GM21576 (cell line): ENCODE results near the gene CCDC9B.

ENCODE experiments used
- ATAC-seq: cut with Tn5 transposase; IDR thresholded peaks from one replicate; pipeline ENCODE4 v1.9.1; 2021; ENCODE audit warnings: mild to moderate bottlenecking, moderate library complexity; ENCODE audit not compliant: unreplicated experiment

The CCDC9B gene

DNA sequence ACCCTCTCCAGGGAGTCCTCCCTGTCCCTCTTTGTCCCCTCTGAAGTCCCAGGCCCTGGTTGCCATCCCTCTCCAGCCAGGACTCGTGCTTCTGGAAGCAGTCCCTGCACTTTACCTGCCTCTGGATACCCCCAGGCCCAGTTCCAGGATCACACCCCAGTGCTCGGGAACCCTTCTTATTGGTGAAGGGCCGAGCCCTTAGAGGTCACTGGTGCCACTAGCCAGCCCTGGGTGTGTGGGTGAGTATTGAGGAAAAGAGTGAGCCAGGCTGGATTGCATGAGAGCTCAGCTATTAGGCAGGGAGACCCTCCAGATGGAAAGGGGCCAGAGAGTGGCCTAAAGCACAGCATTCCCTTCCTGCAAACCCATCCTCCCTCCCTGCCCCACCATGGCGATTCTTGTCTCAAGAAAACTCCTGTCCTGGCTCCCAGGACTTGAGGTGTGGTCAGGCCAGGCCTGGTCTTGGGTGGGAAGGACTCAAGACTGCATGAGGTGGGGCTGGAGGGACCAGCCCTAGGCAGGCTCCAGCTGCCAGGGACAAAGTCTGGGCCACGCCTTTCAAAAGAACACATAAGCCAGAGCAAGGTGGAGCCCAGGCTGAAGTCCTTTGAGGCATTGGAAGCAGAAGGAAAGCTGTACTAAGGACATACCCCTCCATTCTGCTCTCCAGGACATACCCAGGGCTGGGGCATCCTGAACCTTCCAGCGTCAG, 5.3 kb upstream of the CCDC9B start:
- no peak for ATAC-seq

DNA sequence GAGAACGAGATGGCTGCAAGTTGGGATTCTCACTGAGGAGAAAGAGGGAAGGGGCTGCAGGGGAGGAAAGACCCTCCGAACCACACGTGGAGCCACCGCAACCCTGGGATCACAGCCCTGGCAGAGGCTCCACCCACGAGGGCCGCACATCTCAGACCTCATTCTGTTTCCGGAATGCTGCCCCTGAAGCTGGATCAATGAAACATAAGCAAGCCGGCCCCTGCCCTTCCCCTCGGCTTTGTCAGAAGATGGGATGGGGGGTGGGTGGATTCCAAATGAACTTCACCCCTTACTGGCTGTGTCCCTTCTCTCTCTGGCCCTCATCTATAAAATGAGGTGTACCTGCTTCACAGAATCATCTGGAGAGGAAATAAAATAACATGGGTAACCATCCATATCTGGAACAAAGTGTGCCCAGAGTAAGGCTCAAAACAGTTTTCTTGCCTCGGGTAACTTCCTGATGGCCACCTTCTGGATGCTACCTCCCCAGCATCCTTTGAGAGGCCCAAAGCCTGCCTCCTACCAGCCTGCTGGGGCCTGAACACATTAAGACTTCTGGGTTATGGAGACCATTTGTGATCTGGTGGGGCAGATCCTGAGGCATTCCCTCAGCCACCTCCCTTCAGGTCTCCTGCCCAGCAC, 4.6 kb upstream of the CCDC9B start:
- no peak for ATAC-seq

DNA sequence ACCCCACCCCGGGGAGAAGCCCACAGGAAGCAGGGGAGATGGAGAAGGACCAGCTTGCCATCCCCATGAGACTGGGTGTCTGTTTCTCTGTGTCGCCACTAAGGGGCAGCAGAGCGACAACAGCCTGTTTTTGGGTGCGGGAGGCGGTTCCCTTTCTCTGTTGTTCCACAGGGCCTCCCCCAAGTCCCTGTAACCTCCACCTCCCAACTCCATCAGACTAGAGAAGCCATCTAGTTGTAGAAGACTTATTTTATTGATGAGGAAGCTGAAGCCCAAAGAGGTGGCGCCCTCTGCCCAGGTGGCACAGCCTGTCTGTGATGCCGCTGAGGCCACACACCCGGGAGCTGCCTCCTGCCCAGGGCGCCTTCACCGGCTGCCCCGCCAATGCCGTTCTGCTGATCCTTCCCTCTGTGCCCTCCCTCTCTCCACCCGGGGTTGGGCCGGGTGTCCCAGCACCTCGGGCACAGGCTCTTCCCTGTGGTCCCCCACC, 3.9 kb upstream of the CCDC9B start:
- no peak for ATAC-seq

DNA sequence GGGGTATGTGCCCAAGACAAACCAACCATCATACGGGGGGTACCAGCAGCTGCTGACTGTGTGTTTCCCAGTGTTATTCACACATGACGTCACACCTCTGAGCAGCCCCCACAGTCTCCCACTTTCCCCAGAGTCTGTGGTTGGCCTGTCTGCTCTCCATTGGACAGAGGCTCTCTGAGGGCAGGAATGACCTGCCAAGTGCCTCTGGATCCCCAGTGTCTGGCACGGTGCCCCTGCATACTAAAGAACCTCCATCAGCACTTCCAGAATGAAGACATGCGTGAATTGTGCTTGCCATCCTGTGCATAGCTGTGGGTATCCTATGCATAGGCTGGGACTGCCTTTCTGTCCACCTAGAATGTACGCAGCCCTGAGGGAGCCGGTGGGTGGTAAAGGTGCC, 3.5 kb upstream of the CCDC9B start:
- ATAC-seq: no peak

DNA sequence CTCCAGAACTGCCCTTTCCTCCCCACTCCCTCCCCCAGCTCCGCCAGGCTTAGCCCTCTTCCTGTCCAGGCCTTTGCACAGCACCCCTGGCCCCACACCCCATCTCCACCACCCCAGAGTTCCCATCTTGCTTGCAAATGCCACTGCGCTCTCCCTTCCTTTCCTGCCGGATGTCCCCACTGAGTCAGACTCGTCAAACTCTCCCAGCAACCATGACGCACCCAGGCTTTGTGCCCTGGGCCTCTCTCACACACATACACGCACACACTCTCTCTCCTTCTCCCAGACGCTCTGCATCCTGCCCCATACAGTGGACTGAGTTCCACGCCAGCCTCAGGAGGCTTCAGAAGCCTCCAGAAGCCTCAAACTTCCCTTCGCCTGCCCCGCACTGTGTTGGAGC, 2.8 kb upstream of the CCDC9B start:
- no peak for ATAC-seq

DNA sequence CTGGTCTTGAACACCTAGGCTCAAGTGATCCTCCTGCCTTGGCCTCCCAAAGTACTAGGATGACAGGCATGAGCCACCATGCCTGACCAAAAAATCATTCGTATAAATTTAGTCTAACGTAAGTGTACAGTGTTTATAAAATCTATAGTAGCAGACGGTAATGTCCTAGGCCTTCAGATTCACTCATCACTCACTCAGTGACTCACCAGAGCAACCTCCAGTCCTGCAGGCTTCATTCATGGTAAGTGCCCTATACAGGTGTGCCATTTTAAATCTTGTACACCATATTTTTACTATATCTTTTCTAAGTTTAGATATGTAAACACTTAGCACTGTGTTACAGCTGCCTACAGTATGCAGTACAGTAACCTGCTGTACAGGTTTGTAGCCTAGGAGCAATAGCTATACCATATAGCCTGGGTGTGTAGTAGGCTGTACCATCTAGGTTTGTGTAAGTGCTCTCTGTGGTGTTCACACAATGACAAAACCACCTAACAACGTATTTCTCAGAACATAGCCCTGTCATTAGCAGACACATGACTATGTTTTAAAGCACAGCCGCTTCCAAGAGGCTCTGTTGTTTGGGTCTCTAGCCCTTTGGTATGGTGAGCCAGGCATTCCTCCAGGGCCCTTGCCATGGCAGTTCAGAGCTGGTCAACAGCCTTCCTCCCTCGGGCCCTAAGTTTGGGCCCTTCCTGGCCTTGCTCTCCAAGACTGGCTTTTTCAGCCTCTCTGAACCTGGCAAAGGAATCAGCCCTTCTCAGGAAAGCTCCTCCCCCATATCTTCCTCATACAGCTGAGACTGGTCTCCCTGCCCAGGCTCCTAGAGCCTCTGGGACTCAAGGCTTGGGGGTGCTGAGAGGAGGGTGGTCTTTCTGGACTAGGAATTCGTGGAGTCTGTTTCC, 1.9 kb upstream of the CCDC9B start:
- ATAC-seq: no peak

DNA sequence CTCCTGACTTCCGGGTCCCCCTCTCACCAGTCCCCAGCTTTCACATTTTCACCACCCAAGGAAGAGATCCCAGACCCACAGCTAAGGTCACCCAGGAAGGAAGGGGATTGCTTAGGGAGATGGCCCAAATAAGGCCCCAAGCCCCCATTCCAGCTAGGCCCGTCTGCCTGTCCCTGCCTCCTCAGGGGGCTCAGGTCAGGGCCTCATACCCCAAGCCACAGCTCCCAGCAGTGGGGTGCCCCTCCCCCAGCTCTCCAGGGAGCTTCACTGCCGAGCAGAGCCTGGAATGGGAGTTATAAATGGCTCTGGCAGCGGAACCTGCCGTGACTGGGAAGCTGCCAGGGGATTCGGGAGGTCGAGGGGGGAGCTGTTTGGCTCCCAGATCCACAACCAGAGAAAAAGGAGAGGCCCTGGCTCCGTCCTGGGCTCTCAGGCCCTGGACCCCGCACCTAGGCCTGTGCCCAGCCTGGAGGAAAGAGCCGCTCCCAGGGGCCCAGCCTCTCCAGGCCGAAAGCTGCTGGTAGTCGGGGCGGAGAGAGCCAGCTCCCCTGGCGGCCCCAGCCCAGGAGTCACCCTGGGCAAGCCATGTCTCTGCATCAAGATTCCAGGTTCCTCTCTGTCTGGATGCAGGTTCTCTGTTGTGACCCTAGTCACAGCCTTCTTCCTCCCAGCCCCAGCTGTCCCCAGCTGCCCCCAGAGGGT, 550 bp downstream of the CCDC9B start:
- no peak for ATAC-seq

DNA sequence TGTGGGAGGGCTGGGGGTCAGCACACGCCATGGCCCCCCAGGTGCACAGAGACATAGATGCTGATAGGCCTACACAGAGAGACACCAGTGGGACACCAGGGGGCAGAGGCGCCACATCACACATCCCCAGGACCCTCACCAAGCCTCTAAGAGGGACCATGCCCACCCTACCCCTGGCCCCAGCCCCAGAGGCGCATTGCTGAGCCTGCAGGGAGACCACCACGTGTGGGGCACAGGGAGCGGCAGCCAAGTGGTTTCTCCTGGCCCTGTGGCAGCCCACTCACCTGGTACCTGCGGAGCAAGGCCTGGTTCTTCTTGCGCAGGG, 1.2 kb downstream of the CCDC9B start:
- ATAC-seq: no peak

DNA sequence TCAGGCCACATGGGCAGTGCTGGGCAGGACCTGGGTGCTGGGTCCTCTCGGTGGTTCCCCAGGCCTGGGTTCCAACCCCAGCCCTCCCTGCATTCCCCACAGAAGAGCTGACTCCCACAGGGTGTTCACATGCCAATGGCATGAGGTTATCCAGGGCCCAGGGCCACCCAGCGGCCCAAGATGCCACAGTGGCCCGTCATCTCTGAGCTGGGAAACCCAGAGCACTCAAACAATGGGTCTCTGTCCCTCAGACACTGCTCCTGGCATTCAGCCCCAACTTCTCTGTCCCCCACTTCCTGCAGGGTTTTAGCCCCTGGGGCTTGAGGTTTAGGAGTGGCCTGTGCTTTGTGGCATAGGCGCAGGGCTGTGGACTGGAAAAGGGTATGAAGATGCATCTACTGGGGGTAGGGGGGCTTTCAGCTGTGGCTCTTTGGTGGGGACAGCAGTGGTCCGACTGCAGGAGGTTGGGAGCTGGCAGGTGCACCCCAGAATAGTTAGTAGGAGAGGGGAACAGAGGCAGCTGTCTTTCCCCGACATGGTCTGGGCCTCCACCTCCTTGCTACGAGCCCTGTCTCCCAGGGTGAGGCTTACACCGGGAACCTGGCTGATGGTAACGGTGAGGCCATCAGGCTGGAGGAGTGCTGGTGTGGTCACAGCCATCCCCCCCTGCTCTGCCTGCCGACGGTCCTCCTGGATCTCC, 1.7 kb downstream of the CCDC9B start:
- no peak for ATAC-seq

DNA sequence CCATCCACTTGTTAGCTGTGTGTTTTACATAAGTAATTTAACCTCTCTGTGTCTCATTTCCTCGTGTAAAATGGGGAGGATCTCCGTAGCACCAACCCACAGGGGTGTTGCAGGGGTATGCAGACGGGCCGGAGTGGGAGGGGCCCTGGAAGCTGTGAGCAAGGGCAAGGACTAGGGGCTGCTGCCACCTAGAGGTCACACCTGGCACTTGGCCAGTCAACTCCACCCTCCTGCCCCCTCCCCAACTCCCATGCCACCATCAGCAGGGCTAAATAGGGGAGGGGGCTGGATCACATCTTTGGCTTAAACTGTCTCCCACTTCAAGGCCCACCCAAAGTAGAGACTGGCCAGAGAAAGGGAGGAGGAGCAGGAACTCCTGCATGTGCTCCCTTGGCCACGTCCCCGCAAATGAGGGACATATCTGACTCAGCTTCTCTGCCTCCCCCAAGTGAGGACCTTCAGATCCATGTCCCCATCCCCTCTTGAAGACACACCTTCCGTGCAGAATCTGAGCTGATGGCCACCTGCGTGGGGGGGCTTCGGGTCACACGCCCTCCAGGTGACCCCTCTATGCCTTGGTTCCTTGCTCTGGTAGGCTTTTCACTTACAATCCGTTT, 2.6 kb downstream of the CCDC9B start:
- ATAC-seq: no peak

DNA sequence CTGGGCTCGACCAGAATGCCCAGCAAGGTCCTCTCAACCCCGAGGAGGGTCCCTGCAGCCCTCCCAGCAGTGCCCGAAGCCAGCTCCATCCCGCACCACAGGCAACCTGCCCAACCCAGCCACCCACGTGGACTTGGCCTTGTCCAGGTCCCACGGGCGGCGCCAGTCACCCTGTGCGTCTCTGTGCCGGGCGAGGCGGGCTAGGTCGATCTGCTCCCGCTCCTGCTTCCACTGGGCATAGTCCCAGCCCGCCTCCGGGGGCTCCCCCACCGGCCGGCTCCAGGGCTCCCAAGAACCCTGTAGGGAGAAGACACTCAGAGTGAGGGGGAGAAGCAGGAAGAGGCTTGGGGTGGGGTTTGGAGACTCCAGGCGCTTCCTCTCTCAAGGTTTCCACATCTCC, 3.1 kb downstream of the CCDC9B start:
- ATAC-seq: no peak

DNA sequence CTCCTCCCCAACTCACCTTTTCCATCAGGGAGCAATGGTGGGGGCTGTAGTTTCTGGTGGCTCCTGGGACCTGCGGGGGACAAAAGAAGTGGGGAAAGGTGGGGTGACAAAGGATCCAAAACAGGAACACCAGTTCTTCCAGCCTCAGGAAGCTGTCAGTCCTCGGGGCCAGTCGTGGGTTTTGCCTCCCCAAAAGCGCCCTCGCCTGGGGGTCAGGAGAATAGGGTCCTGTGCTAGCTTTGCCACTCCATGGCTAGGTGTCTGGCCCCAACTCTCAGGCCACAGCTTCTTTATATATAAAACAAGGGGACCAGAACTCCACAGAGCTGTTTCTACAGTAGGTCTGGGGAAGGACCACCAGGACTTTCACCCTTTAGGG, 4.0 kb downstream of the CCDC9B start:
- ATAC-seq: no peak

DNA sequence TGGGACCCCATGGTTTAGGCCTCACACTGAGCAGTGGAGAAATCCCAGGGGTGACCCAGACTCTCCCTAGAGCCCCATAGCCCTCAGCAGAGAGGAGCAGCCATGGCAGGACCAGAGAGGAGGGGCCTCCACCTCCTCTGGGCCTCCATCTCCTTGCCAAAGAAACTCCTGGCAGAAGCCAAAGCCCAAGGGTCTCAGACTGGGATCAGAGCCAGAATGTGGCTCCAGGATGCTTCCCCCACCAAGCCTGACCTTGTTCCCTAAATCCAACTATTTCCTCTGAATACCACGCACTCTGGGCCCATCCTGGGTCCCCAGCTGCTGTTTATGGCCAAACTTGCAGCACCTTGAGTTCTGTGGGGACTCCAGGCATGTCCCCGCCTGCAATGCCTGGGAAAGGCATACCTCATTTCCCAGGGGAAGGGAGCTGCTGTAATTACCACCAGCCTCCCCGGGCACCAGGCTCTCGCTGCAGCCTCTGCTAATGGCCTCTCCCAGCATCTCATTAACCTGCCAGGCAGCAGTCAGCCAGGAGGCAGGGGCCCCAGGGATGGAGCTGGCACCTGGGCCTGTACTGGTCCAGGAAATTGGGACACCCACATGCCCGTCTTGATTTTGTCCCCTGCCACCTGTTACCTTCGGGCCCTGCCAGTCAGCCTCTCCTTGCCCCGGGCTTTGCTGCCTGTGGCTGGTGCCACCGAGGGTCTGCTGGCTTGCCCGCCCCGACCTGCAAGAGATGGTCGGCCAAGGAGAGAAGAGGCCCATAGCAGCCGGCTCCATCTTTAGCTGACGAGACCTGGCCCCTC, 4.6 kb downstream of the CCDC9B start:
- no peak for ATAC-seq

DNA sequence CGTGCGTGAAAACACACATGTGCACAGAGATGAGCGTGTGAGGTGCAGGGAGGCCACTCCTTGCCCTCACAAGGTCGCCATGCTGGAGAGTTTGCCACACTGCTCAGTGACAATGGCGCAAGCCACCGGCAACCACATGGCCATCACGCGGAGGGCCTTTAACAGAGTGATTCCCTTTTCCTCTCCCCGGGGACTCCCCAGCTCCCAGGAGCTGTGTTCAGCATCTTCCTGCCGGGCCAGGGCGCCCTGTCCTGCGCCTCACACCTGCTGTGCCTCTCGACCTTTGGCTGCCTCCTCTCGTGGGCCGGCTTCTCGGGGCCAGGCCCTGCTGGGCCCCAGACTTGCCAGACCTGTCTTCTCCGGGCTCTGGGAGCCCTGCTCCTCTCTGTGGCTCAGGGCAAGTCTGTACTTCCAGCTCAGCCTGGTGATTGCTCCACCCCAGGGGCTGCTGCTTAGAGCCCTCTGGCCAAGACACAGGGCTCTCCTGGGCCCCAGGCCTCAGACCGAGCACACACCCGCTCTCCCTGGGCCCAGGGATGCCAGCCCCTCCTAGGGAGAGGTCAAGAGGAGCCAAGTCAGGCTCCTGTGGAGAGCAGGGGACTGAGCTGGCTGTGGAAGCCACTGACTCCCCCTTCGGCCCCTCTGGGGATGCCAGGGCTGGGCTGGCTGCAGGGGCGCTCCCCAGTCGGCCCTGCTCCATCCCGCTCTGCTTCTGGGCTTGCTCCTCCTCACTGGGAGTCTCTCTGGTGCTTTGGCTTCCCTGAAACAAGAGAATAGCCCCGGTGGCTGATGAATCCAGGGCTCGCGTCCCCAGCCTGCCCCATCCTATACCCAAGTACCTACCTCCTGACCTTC, 5.6 kb downstream of the CCDC9B start:
- no peak for ATAC-seq

DNA sequence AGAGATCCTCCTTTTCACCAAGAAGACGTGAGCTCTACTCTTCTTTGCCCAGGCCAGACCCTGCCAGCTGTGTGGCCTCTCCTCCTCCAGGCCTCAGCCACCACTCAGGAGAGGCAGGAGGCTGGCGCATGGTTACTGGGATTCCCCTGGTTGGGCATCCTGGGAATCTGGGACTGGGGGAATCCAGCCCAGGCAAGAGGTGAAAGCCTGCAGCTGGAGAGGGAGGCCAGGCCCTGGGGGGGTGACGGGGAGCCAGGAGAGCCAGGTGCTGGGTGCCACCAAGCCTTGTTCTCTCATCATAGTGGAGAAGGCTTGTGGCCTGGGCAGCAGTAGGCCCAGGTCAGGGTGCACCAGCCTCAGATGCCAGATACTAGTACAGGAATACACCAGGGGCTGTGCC, 6.2 kb downstream of the CCDC9B start:
- ATAC-seq: no peak

DNA sequence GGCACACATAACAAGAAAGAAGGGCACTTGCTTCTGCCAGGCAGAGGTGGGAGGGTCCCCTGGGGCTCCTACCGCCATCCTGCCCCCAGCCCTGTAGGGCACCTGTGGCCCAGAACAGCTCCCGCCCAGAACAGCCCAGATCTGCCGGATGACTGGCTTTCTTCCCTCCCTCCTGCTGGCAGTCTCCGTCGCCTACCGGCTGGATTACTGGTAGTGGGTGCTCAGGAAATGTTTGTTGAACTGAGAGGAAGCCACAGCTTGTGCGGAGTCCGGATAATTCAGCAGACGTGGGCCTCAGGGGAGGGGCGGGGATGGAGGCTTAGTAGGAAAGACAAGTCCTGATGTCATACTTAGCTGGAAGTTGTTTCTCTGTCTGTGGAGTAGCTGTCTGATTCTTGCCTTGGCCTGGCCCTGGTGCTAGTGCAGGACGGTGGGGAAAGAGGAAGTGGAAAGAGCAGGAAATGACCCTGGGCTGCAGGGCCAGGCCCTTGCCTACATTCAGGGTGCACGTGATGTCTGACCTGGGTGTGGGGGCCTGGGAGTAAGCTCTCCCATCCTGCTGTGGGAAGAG, 6.7 kb downstream of the CCDC9B start:
- no peak for ATAC-seq

DNA sequence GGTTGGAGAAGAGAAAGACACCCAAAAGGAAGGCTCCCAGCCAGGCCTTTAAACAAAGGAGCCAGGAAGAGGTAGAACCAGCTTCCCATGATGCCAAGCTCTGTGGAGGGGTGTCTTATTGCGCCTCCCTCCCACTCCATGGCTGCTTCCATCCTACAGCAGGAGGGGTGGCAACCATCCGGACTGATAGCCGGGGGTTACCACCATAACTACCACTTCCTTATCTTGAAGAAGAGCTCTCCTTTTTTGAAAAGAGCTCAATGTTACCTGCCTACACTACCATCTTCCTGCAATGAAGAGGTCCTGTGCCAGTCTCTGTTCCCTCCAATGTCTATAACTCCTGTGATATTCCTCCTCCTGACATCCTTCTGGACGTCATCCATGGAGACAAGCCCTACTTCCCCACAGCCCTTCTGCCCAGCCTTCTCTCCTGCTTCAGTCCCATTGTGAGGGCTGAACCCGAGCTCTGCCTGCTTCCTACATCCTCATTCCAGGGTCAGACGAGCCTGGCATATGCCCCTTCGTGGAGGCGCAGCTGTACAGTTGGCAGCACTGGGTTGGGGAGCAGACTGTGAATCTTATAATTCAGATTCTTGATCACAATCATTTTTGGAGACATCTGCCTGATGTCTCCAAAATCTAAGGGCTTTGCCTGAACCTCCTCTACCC, 8.5 kb downstream of the CCDC9B start:
- no peak for ATAC-seq

DNA sequence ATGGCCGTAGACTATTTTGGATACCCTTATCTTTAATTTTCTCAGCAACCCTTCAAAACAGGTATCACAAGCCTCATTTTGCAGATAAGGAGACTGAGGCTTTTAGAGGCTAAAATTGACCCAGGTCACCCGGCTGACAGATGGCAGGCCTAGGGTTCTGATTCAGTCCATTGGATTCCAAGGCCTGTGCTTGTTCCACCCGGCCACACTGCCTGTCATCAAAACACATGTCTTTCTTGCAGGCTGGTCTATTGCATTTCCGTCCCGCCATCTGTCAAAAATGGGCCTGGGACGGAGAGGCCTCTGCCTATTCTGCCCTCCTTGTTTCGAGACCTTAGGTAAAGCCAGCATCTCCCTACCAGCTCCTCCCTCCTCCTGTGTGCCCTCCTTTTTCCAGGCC, 9.1 kb downstream of the CCDC9B start:
- ATAC-seq: no peak
